T-cell (primary cell): ENCODE results near the gene KCTD16. TPM values are rescaled to one million over a fixed set of nuclear protein-coding genes. Genes with fewer than 3 reads are reported as not detected.

Experiments
- ATAC-seq, 4 experiments: fragments of 200-7000 bp in 3 of 4; fragments of 150-1000 bp in 1 of 4; cut with Tn5 transposase; replicated peaks in 1 of 4; 1 replicate in 3 of 4; 2 replicates in 1 of 4; pipeline ENCODE4 v1.10.0; 2021; ENCODE audit warnings: moderate library complexity in 3 of 4, mild to moderate bottlenecking in 2 of 4, moderate number of reproducible peaks in 1 of 4
- CTCF ChIA-PET, 2 donors: fragments of 300-600 bp; sonication (Branson Sonifier 250); formaldehyde crosslinking; loops; one replicate each; lab custom pipeline; 2022; ENCODE audit warnings: antibody characterized with exemption in 2 of 2; lab: Charles Lee
- POLR2A ChIA-PET, 2 donors: fragments of 300-600 bp; sonication (Branson Sonifier 250); formaldehyde crosslinking; loops; one replicate each; lab custom pipeline; 2022; ENCODE audit warnings: antibody characterized with exemption in 2 of 2; lab: Charles Lee
- DNase-seq, 35 experiments: peaks; one replicate each; pipeline versions ENCODE4 v3.0.0 to v3.0.0-alpha.2; 2013 to 2023
- H3K27ac ChIP-seq: one replicate; pipeline ENCODE4 v1.5.1; 2013; ENCODE audit warnings: low read length
- H3K27me3 ChIP-seq, 2 experiments: replicated peaks in 1 of 2; 1 replicate in 1 of 2; 2 replicates in 1 of 2; pipeline versions ENCODE4 v1.6.1 to v1.7.0; 2013; ENCODE audit warnings: low read length in 1 of 2, mixed read lengths in 1 of 2; ENCODE audit not compliant: control insufficient read depth in 2 of 2, insufficient read depth in 2 of 2; ENCODE audit errors: extremely low read depth in 1 of 2
- H3K36me3 ChIP-seq, 2 donors: 1 replicate in 1 of 2; 2 replicates in 1 of 2; pipeline versions ENCODE4 v1.6.1 to v1.7.0; 2013; ENCODE audit warnings: low read length in 1 of 2; ENCODE audit not compliant: control insufficient read depth in 2 of 2, insufficient read depth in 1 of 2; ENCODE audit errors: extremely low read depth in 1 of 2
- H3K4me1 ChIP-seq, 2 experiments: 1 replicate in 1 of 2; 2 replicates in 1 of 2; pipeline versions ENCODE4 v1.6.1 to v1.7.0; 2013; ENCODE audit warnings: low read length in 2 of 2, mixed read lengths in 1 of 2; ENCODE audit not compliant: insufficient read depth in 2 of 2, control insufficient read depth in 1 of 2; ENCODE audit errors: extremely low read depth in 1 of 2
- H3K4me3 ChIP-seq, 2 donors: 1 replicate in 1 of 2; 2 replicates in 1 of 2; pipeline versions ENCODE4 v1.5.1 to v1.7.0; 2013; ENCODE audit warnings: mild to moderate bottlenecking in 2 of 2, low read length in 1 of 2, moderate library complexity in 1 of 2; ENCODE audit not compliant: control insufficient read depth in 1 of 2; ENCODE audit errors: extremely low read depth in 1 of 2
- H3K9me3 ChIP-seq: 2 replicates; pipeline ENCODE4 v1.7.0; 2013
- H3K27ac Mint-ChIP-seq, 2 donors: one replicate each; pipeline ENCODE4 v1.8.0; 2020 to 2021; ENCODE audit warnings: mild to moderate bottlenecking in 2 of 2, mixed read lengths in 2 of 2
- H3K27me3 Mint-ChIP-seq, 2 donors: one replicate each; pipeline ENCODE4 v1.8.0; 2021 to 2022; ENCODE audit warnings: mixed read lengths in 2 of 2
- H3K36me3 Mint-ChIP-seq: one replicate; pipeline ENCODE4 v1.8.0; 2021; ENCODE audit warnings: mixed read lengths
- H3K4me1 Mint-ChIP-seq, 3 donors: one replicate each; pipeline ENCODE4 v1.8.0; 2020 to 2022; ENCODE audit warnings: mixed read lengths in 3 of 3, mild to moderate bottlenecking in 1 of 3
- H3K4me3 Mint-ChIP-seq, 3 donors: one replicate each; pipeline ENCODE4 v1.8.0; 2020 to 2022; ENCODE audit warnings: mild to moderate bottlenecking in 3 of 3, mixed read lengths in 3 of 3, moderate library complexity in 3 of 3
- H3K9me3 Mint-ChIP-seq, 3 donors: one replicate each; pipeline ENCODE4 v1.8.0; 2020 to 2022; ENCODE audit warnings: mixed read lengths in 3 of 3
- WGBS: methylation state at CpG from one replicate; pipeline ENCODE4 v1.1.5; 2013; ENCODE audit warnings: missing lambda C conversion rate; ENCODE audit not compliant: insufficient coverage; 5-methylcytosine and 5-hydroxymethylcytosine counted together
- total RNA-seq, 35 experiments: library from RNA in 6 of 35; stranded (reverse) in 6 of 35; fragments of 120-200 nt in 1 of 35; gene quantifications; one replicate each; pipeline versions ENCODE4 v1.2.1 to v1.2.4 and lab custom pipeline; 2013 to 2026

KCTD16 gene
- total RNA-seq, 5 donors from 2014 or later (not counting 1 experiment from before 2014, with no cell fraction given), result 0.03 to 0.20 (median 0.10) TPM; not detected in 1

- ATAC-seq, result no peak
- Mint-ChIP-seq H3K27ac (no peak overlapping the region), H3K9me3 (no peaks in the 10 kb centered on the region), H3K36me3 (no peaks in the 10 kb centered on the region), H3K4me1 (no peaks in the 10 kb centered on the region), H3K4me3 (no peak overlapping the region), H3K27me3 (peaks cover 23 to 26% of the 10 kb centered on the region in 2 donors)
- Histone ChIP-seq H3K27ac (no peak overlapping the region), H3K9me3 (no peaks in the 10 kb centered on the region), H3K27me3 (no peaks in the 10 kb centered on the region), H3K36me3 (no peaks in the 10 kb centered on the region), H3K4me3 (no peak overlapping the region), H3K4me1 (no peaks in the 10 kb centered on the region)
- DNase-seq, result no peak
- WGBS, result 82% methylated on average over 2 of the region's 2 CpGs
- POLR2A ChIA-PET, result no interaction called here
- CTCF ChIA-PET, result no interaction called here
Observed at GRCh38 chr5:144248015-144248414, 77.3 kb downstream of the KCTD16 start.

GRCh38 chr5:144249755-144250464, 79.2 kb downstream of the KCTD16 start:
- Mint-ChIP-seq H3K27ac (no peak overlapping the region), H3K4me1 (no peaks in the 10 kb centered on the region), H3K9me3 (no peaks in the 10 kb centered on the region), H3K36me3 (no peaks in the 10 kb centered on the region), H3K4me3 (no peak overlapping the region), H3K27me3 (peaks cover 20 to 26% of the 10 kb centered on the region in 2 donors)
- ChIA-PET CTCF (no interaction called here), POLR2A (no interaction called here)
- Histone ChIP-seq H3K4me3 (no peak overlapping the region), H3K27me3 (no peaks in the 10 kb centered on the region), H3K27ac (no peak overlapping the region), H3K9me3 (no peaks in the 10 kb centered on the region), H3K4me1 (no peaks in the 10 kb centered on the region), H3K36me3 (no peaks in the 10 kb centered on the region)
- DNase-seq, result no peak
- ATAC-seq, result no peak
- no CpG with 5 or more reads among the region's 2 CpGs for WGBS

- Histone ChIP-seq H3K27me3 (no peaks in the 10 kb centered on the region), H3K4me1 (no peaks in the 10 kb centered on the region), H3K9me3 (no peaks in the 10 kb centered on the region), H3K36me3 (no peaks in the 10 kb centered on the region), H3K27ac (no peak overlapping the region), H3K4me3 (no peak overlapping the region)
- Mint-ChIP-seq H3K27me3 (peaks cover 15 to 19% of the 10 kb centered on the region in 2 donors), H3K9me3 (no peaks in the 10 kb centered on the region), H3K36me3 (no peaks in the 10 kb centered on the region), H3K4me1 (no peaks in the 10 kb centered on the region), H3K27ac (no peak overlapping the region), H3K4me3 (no peak overlapping the region)
- POLR2A ChIA-PET, result no interaction called here
- CTCF ChIA-PET, result no interaction called here
- DNase-seq (no peak), ATAC-seq (no peak)
- no CpG with 5 or more reads among the region's 2 CpGs for WGBS
Observed at GRCh38 chr5:144254552-144254951, 83.9 kb downstream of the KCTD16 start.

DNA sequence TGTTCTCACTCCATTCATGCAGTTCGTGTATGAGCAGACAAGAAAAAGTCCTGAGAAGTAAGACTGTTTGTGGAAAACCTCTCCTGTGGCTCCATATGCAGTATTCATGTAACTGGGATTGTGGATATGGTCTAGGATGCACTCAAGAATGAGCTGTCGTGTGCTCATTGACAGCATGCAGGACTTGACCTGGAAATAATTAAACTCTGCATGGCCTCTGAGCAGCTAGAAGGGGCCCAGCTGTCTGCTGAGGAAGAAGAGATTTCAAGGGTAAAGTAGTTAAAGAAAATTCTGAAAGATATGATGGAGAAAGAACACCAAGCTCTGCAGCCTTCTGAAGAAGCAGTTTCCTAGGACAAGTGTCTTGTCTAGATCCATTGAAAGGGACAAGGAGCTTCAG, 89.4 kb downstream of the KCTD16 start:
- Mint-ChIP-seq H3K4me1 (no peaks in the 10 kb centered on the region), H3K27ac (no peak overlapping the region), H3K9me3 (no peaks in the 10 kb centered on the region), H3K4me3 (no peak overlapping the region), H3K27me3 (peaks cover 8 to 15% of the 10 kb centered on the region in 2 donors), H3K36me3 (no peaks in the 10 kb centered on the region)
- ChIA-PET POLR2A (no interaction called here), CTCF (interaction anchor here (0.6 to 0.8 kb wide), 3 partner anchors 16 to 675 kb away, joined by 3 to 5 read pairs (median 3); no protein-coding TSS in a partner anchor)
- H3K27ac ChIP-seq, result no peak overlapping the region
- 52% methylated on average over 2 of the region's 2 CpGs for WGBS
- ATAC-seq (no peak), DNase-seq (no peak)
- H3K27me3 ChIP-seq, result no peaks in the 10 kb centered on the region
- H3K36me3 ChIP-seq, result no peaks in the 10 kb centered on the region
- H3K4me1 ChIP-seq, result no peaks in the 10 kb centered on the region
- no peak overlapping the region for H3K4me3 ChIP-seq
- no peaks in the 10 kb centered on the region for H3K9me3 ChIP-seq

- no peak for ATAC-seq
- no CpG with 5 or more reads among the region's 3 CpGs for WGBS
- H3K27ac Mint-ChIP-seq, result no peak overlapping the region
- no peak overlapping the region for H3K27ac ChIP-seq
- no peaks in the 10 kb centered on the region for H3K36me3 ChIP-seq
- no peaks in the 10 kb centered on the region for H3K4me1 ChIP-seq
- peaks cover 25 to 31% of the 10 kb centered on the region in 2 donors for H3K27me3 Mint-ChIP-seq
- peaks cover 6 to 15% (median 8%) of the 10 kb centered on the region in 3 donors for H3K9me3 Mint-ChIP-seq
- CTCF ChIA-PET, result no interaction called here
- POLR2A ChIA-PET, result no interaction called here
- no peak for DNase-seq
- peaks cover 0 to 3% of the 10 kb centered on the region in 2 experiments for H3K27me3 ChIP-seq
- no peaks in the 10 kb centered on the region for H3K36me3 Mint-ChIP-seq
- H3K4me3 ChIP-seq, result no peak overlapping the region
- no peaks in the 10 kb centered on the region for H3K4me1 Mint-ChIP-seq
- no peak overlapping the region for H3K4me3 Mint-ChIP-seq
- H3K9me3 ChIP-seq, result no peaks in the 10 kb centered on the region
Observed at GRCh38 chr5:144265643-144266247, 95.1 kb downstream of the KCTD16 start.

DNA sequence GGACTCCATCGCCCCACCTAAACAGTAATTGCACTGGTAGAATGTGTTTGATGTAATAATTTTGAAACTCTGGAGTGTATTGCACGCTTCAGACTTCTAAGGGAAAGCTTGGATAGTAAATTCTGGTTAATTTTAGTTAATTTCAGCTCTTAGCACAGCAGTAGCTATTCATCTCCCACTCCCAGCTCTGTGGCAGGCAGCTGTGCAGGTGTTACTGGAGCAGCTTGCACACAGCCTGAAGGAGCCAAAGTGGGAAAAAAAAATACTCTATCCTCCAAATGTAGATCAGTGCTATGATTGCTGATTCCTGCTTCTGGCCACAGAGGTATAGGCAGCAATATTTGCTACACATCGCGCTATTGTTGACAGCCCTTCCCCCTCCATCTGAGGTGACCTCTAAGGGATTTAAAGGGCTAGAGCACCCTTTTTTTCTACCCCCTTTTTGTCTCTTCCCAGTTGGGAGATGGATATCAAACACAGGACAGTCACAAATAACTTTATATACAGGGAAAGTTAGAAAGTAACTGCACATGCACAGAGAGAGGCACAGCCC, 97.4 kb downstream of the KCTD16 start:
- Mint-ChIP-seq H3K9me3 (peaks cover 6 to 15% (median 8%) of the 10 kb centered on the region in 3 donors), H3K36me3 (no peaks in the 10 kb centered on the region), H3K4me3 (no peak overlapping the region), H3K27me3 (peaks cover 24 to 31% of the 10 kb centered on the region in 2 donors), H3K27ac (no peak overlapping the region), H3K4me1 (no peaks in the 10 kb centered on the region)
- DNase-seq (no peak), ATAC-seq (no peak)
- POLR2A ChIA-PET, result no interaction called here
- Histone ChIP-seq H3K4me3 (no peak overlapping the region), H3K4me1 (no peaks in the 10 kb centered on the region), H3K27me3 (peaks cover 0 to 3% of the 10 kb centered on the region in 2 experiments), H3K27ac (no peak overlapping the region), H3K9me3 (no peaks in the 10 kb centered on the region), H3K36me3 (no peaks in the 10 kb centered on the region)
- 100% methylated on average over 2 of the region's 4 CpGs for WGBS
- CTCF ChIA-PET, result no interaction called here
